Gastrocnemius medialis (tissue), 4 donors: ENCODE data around the gene PBX1.

Source experiments
- POLR2A ChIP-seq, 2 donors: fragments of 450-650 bp; IDR thresholded peaks; one replicate each; pipeline ENCODE4 v1.6.1; 2017; ENCODE audit warnings: antibody characterized with exemption in 2 of 2, mild to moderate bottlenecking in 2 of 2, moderate library complexity in 2 of 2
- TF ChIP-seq, protein P1 (sequence below), 5 experiments: fragments of 450-650 bp in 3 of 5; fragments of 200-600 bp in 2 of 5; sonication (generic) in 2 of 5; IDR thresholded peaks in 4 of 5; conservative IDR thresholded peaks in 1 of 5; 1 replicate in 4 of 5; 2 replicates in 1 of 5; pipeline ENCODE4 v1.5.1; 2016 to 2019; ENCODE audit warnings: antibody characterized with exemption in 5 of 5, mild to moderate bottlenecking in 3 of 5, moderate library complexity in 3 of 5

DNA sequence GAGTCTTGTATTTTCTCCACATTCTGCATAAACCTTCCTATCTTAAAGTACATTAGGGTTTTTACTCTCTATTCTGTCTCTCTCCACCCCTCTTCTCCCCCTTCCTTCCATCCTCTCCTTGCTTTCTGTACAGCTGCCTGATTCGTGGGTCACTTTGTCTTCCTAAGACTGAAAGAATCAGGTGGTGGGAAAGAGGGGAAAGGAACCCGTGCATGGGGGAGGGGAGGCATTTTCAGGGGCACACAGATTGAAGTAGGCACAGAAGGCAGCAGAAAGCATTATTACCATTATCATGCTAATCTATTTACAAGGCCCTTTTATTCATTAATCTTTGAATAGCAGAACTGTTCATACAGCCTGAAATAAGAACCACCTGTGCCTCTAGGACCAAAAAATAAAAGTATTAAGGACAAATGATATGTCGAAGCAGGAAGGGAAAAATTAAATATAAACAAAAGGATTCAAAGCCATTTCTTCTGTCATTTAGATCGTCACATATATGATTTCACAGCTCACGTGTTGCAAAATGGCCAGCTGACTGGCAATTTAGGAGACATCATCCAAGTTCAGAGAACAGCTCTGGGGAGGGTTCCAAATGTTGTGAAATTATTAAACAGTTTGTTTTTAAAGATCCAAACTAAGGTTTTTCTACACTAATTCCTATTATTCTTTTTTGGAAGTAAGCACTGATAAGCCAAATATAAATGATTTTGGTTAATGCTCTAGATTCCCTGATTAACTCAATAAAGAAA lies 154.6 kb downstream of the PBX1 start:
- TF ChIP-seq, protein P1, sequence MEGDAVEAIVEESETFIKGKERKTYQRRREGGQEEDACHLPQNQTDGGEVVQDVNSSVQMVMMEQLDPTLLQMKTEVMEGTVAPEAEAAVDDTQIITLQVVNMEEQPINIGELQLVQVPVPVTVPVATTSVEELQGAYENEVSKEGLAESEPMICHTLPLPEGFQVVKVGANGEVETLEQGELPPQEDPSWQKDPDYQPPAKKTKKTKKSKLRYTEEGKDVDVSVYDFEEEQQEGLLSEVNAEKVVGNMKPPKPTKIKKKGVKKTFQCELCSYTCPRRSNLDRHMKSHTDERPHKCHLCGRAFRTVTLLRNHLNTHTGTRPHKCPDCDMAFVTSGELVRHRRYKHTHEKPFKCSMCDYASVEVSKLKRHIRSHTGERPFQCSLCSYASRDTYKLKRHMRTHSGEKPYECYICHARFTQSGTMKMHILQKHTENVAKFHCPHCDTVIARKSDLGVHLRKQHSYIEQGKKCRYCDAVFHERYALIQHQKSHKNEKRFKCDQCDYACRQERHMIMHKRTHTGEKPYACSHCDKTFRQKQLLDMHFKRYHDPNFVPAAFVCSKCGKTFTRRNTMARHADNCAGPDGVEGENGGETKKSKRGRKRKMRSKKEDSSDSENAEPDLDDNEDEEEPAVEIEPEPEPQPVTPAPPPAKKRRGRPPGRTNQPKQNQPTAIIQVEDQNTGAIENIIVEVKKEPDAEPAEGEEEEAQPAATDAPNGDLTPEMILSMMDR (IDR thresholded peaks at IDR 0.05 in 4 of 5, conservative IDR thresholded peaks at IDR 0.05 in 1 of 5) = no peak
- no peak for TF ChIP-seq POLR2A (IDR thresholded peaks at IDR 0.05)
